ENCODE data around the gene WDR70. TPM values are rescaled to one million over a fixed set of nuclear protein-coding genes. Genes with fewer than 3 reads are reported as not detected.

WDR70 gene
- total and polyA plus RNA-seq, 5 donors, result 9.4 to 21.1 (median 16.7) TPM

Other genes with a start within 250 kb of the WDR70 start
- gene CPLANE1, start 129.9 kb upstream of the WDR70 start, total RNA-seq, result 10 to 100 TPM in 2 of 4 donors, 1 to 10 TPM in 2; 9.6 to 12.4 (median 10.9) TPM
- gene CPLANE1, start 129.9 kb upstream of the WDR70 start, polyA plus RNA-seq, result 2.3 TPM
- gene NUP155, start 8.2 kb upstream of the WDR70 start, total RNA-seq, result 10 to 100 TPM; 12.6 to 13.8 (median 13.4) TPM
- gene NUP155, start 8.2 kb upstream of the WDR70 start, polyA plus RNA-seq, result 3.6 TPM

Measured in right cardiac atrium (tissue), 5 donors.